Measurements from ENCODE around the gene CALML5. TPM values are rescaled to one million over a fixed set of nuclear protein-coding genes. Genes with fewer than 3 reads are reported as not detected.

CALML5 gene
- total RNA-seq, 1 donor from 2014 or later: not detected

DNA sequence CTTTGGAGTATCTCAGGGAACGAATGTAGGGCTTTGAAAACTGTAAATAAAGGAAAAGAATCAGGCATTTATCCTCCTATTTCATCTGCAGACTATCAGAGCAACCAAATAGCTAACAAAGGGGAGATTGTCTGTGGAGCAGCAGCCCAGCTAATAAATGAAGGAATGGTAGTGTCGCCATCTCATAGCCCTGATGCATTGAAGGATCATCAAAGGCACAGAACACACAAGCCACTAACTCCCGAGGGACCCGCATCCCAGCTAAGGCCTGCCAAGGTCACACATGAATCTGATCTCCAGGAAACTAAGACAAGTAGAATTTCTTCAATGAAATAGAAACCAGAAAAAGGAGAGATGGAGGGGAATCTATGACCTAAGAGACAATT is 38.2 kb downstream of the CALML5 start:
- Mint-ChIP-seq H3K4me3 (ENCODE audit: unreplicated experiment) (no peak overlapping the region), H3K36me3 (ENCODE audit: unreplicated experiment) (peaks cover 15% of the 10 kb centered on the region), H3K27ac (ENCODE audit: unreplicated experiment) (no peak overlapping the region), H3K9me3 (ENCODE audit: unreplicated experiment) (no peaks in the 10 kb centered on the region), H3K27me3 (ENCODE audit: unreplicated experiment) (no peaks in the 10 kb centered on the region), H3K4me1 (ENCODE audit: unreplicated experiment) (peaks cover 13% of the 10 kb centered on the region)
- DNase-seq (ENCODE audit: extremely low spot score, unreplicated experiment): no peak
- TF ChIP-seq, protein P1, sequence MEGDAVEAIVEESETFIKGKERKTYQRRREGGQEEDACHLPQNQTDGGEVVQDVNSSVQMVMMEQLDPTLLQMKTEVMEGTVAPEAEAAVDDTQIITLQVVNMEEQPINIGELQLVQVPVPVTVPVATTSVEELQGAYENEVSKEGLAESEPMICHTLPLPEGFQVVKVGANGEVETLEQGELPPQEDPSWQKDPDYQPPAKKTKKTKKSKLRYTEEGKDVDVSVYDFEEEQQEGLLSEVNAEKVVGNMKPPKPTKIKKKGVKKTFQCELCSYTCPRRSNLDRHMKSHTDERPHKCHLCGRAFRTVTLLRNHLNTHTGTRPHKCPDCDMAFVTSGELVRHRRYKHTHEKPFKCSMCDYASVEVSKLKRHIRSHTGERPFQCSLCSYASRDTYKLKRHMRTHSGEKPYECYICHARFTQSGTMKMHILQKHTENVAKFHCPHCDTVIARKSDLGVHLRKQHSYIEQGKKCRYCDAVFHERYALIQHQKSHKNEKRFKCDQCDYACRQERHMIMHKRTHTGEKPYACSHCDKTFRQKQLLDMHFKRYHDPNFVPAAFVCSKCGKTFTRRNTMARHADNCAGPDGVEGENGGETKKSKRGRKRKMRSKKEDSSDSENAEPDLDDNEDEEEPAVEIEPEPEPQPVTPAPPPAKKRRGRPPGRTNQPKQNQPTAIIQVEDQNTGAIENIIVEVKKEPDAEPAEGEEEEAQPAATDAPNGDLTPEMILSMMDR (IDR thresholded peaks at IDR 0.05): no peak

DNA sequence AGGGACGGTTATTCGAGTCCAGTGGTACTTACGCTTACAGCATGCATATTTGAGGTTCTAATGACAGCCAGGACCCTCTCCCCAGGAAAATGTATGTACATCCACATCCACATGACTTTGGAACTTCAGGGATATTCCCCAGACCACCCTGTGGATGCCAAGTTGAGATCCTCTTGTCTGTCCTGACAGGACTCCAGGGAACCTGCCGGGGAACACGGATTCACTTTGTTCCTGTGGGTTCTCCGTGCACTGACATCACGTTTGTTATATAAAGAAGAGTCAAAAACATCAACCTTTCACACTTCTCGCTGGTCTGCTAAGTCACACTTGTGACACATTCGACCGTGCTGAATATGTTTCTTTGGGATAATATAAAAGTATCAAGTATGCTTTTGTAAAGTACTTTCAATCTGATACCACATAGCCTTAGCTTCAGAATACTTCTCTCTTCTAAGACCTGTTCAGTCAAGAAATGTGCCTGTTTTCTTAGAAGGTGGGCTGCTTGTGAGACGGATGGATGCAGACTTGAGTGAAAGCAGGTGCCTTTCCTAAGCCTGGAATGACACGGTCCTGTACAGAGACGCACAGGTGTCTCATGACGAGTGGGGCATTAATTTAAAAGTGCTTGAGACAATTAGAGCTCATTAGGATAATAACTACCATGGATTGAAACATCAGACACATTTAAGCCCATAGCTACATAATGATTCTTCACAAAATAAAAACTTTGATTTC is 38.7 kb downstream of the CALML5 start:
- no peak for DNase-seq (ENCODE audit: extremely low spot score, unreplicated experiment)

DNA sequence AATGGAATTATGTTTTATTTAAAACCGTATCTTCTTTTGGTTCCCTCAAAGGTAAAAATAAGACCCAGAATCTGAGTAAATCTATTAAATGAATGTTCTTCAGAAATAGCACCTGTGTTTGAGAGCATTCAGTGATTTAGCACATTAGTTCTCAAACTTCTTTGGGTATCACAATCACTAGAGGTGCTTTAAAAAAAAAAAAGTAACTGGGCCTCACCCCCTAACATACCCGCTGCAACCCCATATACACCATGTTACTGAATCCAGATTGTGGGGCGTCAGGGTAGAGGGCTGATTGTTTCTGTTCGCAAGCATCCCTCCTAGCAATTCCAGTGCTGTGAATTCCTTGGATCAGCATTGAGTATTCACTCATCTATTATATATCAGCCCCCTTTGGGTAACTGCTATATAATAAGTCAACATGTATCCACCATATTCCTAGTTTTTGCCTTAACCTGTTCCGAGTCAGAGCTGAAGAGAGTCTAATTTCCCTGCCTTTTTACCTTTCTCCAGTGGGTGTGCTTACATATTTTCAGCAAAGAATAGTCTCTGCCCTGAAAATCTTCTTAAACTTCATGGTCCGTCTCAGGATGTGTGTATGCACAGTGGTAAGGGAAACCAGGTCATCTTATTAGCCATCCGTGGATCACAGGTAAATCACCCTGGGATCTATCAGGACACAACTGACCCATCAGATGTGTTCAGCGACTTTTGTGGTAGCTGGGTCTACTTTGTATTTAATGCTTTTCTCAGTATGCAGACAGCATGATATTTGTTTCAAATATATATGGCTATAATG is 40.2 kb downstream of the CALML5 start:
- H3K4me3 Mint-ChIP-seq (ENCODE audit: unreplicated experiment): no peak overlapping the region
- peaks cover 12% of the 10 kb centered on the region for H3K4me1 Mint-ChIP-seq (ENCODE audit: unreplicated experiment)
- H3K27me3 Mint-ChIP-seq (ENCODE audit: unreplicated experiment): no peaks in the 10 kb centered on the region
- H3K9me3 Mint-ChIP-seq (ENCODE audit: unreplicated experiment): no peaks in the 10 kb centered on the region
- DNase-seq (ENCODE audit: extremely low spot score, unreplicated experiment): no peak
- TF ChIP-seq, protein P1 (IDR thresholded peaks at IDR 0.05): no peak
- peaks cover 34% of the 10 kb centered on the region for H3K36me3 Mint-ChIP-seq (ENCODE audit: unreplicated experiment)
- no peak overlapping the region for H3K27ac Mint-ChIP-seq (ENCODE audit: unreplicated experiment)

More for the DNA sequence above, 38.7 kb downstream of the CALML5 start:
- Mint-ChIP-seq H3K36me3 (ENCODE audit: unreplicated experiment) (peaks cover 20% of the 10 kb centered on the region), H3K27ac (ENCODE audit: unreplicated experiment) (no peak overlapping the region), H3K4me3 (ENCODE audit: unreplicated experiment) (no peak overlapping the region), H3K27me3 (ENCODE audit: unreplicated experiment) (no peaks in the 10 kb centered on the region), H3K4me1 (ENCODE audit: unreplicated experiment) (peaks cover 12% of the 10 kb centered on the region), H3K9me3 (ENCODE audit: unreplicated experiment) (no peaks in the 10 kb centered on the region)
- TF ChIP-seq, protein P1 (IDR thresholded peaks at IDR 0.05): no peak

DNA sequence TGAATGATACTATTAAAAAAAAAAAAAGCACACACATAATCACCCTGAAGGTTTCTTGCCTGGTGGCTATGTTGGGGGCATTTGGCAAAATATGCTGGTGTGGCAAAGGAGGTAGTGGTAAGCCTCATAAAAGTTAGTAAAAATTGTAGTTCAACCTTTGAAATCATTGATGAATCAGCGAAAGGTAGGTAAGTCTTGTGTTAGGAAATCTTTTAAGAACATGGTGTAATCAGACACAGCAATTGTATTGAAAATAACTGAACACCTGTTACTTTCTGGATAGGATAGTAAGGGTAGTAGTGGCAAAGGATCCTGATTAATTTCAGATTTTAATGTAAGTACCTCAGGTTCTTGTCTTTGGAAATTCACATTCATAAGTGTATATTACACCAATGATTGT is 40.9 kb downstream of the CALML5 start:
- no peak overlapping the region for H3K27ac Mint-ChIP-seq (ENCODE audit: unreplicated experiment)

More for the DNA sequence above, 40.9 kb downstream of the CALML5 start:
- H3K4me3 Mint-ChIP-seq (ENCODE audit: unreplicated experiment): no peak overlapping the region
- peaks cover 39% of the 10 kb centered on the region for H3K36me3 Mint-ChIP-seq (ENCODE audit: unreplicated experiment)
- no peaks in the 10 kb centered on the region for H3K9me3 Mint-ChIP-seq (ENCODE audit: unreplicated experiment)
- H3K4me1 Mint-ChIP-seq (ENCODE audit: unreplicated experiment): peaks cover 12% of the 10 kb centered on the region
- no peak for DNase-seq (ENCODE audit: extremely low spot score, unreplicated experiment)
- H3K27me3 Mint-ChIP-seq (ENCODE audit: unreplicated experiment): no peaks in the 10 kb centered on the region
- TF ChIP-seq, protein P1 (IDR thresholded peaks at IDR 0.05): no peak

Measured in osteocyte (in vitro differentiated cells).